Vagina (tissue), 2 donors: ENCODE measurements around the gene C6orf58. TPM values are rescaled to one million over a fixed set of nuclear protein-coding genes. Genes with fewer than 3 reads are reported as not detected.

Experiments
- DNase-seq, 2 donors: peaks; one replicate each; pipeline ENCODE4 v3.0.0-alpha.2; 2017; ENCODE audit errors: extremely low spot score in 2 of 2
- H3K27ac ChIP-seq: fragments of 200-600 bp; sonication (generic); one replicate; pipeline ENCODE4 v1.5.1; 2019
- H3K27me3 ChIP-seq: fragments of 200-600 bp; sonication (generic); one replicate; pipeline ENCODE4 v1.5.1; 2019
- H3K36me3 ChIP-seq, 2 donors: fragments of 200-600 bp; sonication (generic); one replicate each; pipeline ENCODE4 v1.5.1; 2017 to 2019
- H3K4me1 ChIP-seq: fragments of 200-600 bp; sonication (generic); one replicate; pipeline ENCODE4 v1.5.1; 2019
- H3K4me3 ChIP-seq, 2 donors: fragments of 200-600 bp; sonication (generic); 1 replicate in 1 of 2; 2 replicates in 1 of 2; pipeline ENCODE4 v1.5.1; 2016 to 2019
- H3K9me3 ChIP-seq: fragments of 200-600 bp; sonication (generic); one replicate; pipeline ENCODE4 v1.5.1; 2019
- CTCF ChIP-seq, 3 experiments: fragments of 450-650 bp in 2 of 3; fragments of 200-600 bp in 1 of 3; sonication (generic) in 1 of 3; IDR thresholded peaks; one replicate each; pipeline ENCODE4 v1.5.1; 2017 to 2019; ENCODE audit warnings: antibody characterized with exemption in 3 of 3, mild to moderate bottlenecking in 2 of 3, moderate library complexity in 2 of 3
- POLR2A ChIP-seq, 2 donors: fragments of 450-650 bp; IDR thresholded peaks; one replicate each; pipeline ENCODE4 v1.6.1; 2017; ENCODE audit warnings: antibody characterized with exemption in 2 of 2, mild to moderate bottlenecking in 2 of 2, moderate library complexity in 2 of 2
- POLR2AphosphoS5 ChIP-seq, 2 donors: sonication (generic); formaldehyde crosslinking; IDR thresholded peaks; one replicate each; pipeline ENCODE4 v1.9.0; 2017; ENCODE audit warnings: antibody characterized with exemption in 2 of 2, mild to moderate bottlenecking in 2 of 2, low read depth in 1 of 2; ENCODE audit not compliant: insufficient read depth in 1 of 2
- intact Hi-C: fragments of 100-400 bp; cut with DNase I; formaldehyde crosslinking; loops from one replicate; pipeline ENCODE4 v1.15.1; 2023
- total RNA-seq: library from RNA; depleted of rRNA; stranded (reverse); fragments of >200 nt; gene quantifications from one replicate; pipeline ENCODE4 v1.2.3, GENCODE V29; 2016

Gene C6orf58
- total RNA-seq, 1 donor from 2014 or later: not detected

DNA sequence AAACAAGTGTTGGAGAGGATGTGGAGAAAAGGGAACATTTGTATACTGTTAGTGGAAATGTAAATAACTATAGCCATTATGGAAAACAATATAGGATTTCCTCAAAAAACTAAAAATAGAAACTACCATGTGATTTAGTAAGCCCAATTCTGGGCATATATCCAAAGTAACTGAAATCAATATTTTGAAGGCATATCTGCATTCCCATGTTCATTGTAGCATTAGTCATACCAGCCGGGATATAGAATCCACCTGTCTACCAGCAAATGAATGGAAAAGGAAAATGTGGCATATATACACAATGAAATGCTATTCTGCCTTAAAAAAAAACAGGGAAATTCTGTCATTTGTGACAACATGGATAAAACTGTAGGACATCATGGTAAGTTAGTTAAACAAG, 15.3 kb upstream of the C6orf58 start:
- Histone ChIP-seq H3K36me3 (no peaks in the 10 kb centered on the region), H3K27ac (no peak overlapping the region), H3K4me1 (no peaks in the 10 kb centered on the region), H3K27me3 (no peaks in the 10 kb centered on the region), H3K4me3 (no peak overlapping the region), H3K9me3 (no peaks in the 10 kb centered on the region)
- DNase-seq: no peak
- intact Hi-C loops: no loop called here
- TF ChIP-seq POLR2A (IDR thresholded peaks at IDR 0.05) (no peak), POLR2AphosphoS5 (IDR thresholded peaks at IDR 0.05; ENCODE audit: insufficient read depth in 1 of 2, low read depth in 1 of 2) (no peak)

DNA sequence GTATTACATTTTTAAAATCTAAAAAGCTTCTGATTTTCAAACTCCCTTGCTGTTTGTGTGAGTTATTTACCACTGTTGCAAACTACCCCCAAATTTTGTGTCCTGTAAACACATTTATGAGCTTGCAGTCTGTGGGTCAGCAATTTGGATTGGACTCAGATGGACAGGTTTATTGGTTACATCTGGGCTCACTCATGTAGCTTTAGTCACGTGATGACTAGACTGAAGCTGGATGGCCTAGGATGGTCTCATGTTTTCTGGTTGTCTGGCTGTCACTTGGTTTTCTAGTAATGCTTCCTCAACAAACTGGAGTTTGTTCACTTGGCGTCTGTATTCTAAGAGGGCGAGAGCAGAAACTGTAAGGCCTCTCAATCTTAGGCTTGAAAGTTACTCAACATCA, 12.2 kb upstream of the C6orf58 start:
- no peak for DNase-seq

GRCh38 chr6:127566119-127566518, 10.9 kb upstream of the C6orf58 start:
- Histone ChIP-seq H3K27ac (no peak overlapping the region), H3K4me3 (no peak overlapping the region), H3K9me3 (no peaks in the 10 kb centered on the region), H3K27me3 (no peaks in the 10 kb centered on the region), H3K36me3 (no peaks in the 10 kb centered on the region), H3K4me1 (no peaks in the 10 kb centered on the region)
- TF ChIP-seq CTCF (IDR thresholded peaks at IDR 0.05) (no peak), POLR2A (IDR thresholded peaks at IDR 0.05) (no peak), POLR2AphosphoS5 (IDR thresholded peaks at IDR 0.05; ENCODE audit: insufficient read depth in 1 of 2, low read depth in 1 of 2) (no peak)
- DNase-seq: no peak
- intact Hi-C loops: no loop called here

More for the DNA sequence above, 12.2 kb upstream of the C6orf58 start:
- TF ChIP-seq POLR2A (IDR thresholded peaks at IDR 0.05): no peak
- no peak for TF ChIP-seq POLR2AphosphoS5 (IDR thresholded peaks at IDR 0.05; ENCODE audit: insufficient read depth in 1 of 2, low read depth in 1 of 2)
- TF ChIP-seq CTCF (IDR thresholded peaks at IDR 0.05): no peak
- intact Hi-C loops: no loop called here
- Histone ChIP-seq H3K4me1 (no peaks in the 10 kb centered on the region), H3K9me3 (no peaks in the 10 kb centered on the region), H3K27ac (no peak overlapping the region), H3K27me3 (no peaks in the 10 kb centered on the region), H3K36me3 (no peaks in the 10 kb centered on the region), H3K4me3 (no peak overlapping the region)

GRCh38 chr6:127566651-127567050, 10.3 kb upstream of the C6orf58 start:
- Histone ChIP-seq H3K27ac (no peak overlapping the region), H3K27me3 (no peaks in the 10 kb centered on the region), H3K4me3 (no peak overlapping the region), H3K9me3 (no peaks in the 10 kb centered on the region), H3K4me1 (no peaks in the 10 kb centered on the region), H3K36me3 (no peaks in the 10 kb centered on the region)
- TF ChIP-seq CTCF (IDR thresholded peaks at IDR 0.05) (no peak), POLR2AphosphoS5 (IDR thresholded peaks at IDR 0.05; ENCODE audit: insufficient read depth in 1 of 2, low read depth in 1 of 2) (no peak), POLR2A (IDR thresholded peaks at IDR 0.05) (no peak)
- intact Hi-C loops: no loop called here
- DNase-seq: no peak

DNA sequence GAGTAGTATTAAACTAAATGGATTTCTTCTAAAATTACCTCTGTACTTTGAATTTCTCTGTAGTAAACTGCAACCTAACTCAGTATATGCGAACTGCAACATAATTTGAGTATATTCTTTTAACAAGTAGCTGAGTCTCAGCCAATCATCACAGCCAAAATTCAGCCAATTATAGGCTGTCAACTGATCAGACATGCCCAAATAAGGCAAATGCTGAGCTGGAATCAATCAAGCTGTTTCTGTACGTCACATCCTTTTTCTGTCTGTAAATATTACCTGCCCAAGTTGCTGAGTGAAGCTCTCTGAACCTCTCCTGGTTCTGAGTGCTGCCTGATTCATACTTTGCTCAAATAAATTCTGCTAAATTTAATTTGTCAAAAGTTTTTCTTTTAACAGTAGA, 9.5 kb upstream of the C6orf58 start:
- TF ChIP-seq CTCF (IDR thresholded peaks at IDR 0.05) (no peak), POLR2A (IDR thresholded peaks at IDR 0.05) (no peak), POLR2AphosphoS5 (IDR thresholded peaks at IDR 0.05; ENCODE audit: insufficient read depth in 1 of 2, low read depth in 1 of 2) (no peak)
- no peak overlapping the region for H3K4me3 ChIP-seq
- intact Hi-C loops: no loop called here
- H3K9me3 ChIP-seq: no peaks in the 10 kb centered on the region
- no peak overlapping the region for H3K27ac ChIP-seq
- no peaks in the 10 kb centered on the region for H3K4me1 ChIP-seq
- H3K27me3 ChIP-seq: no peaks in the 10 kb centered on the region
- no peaks in the 10 kb centered on the region for H3K36me3 ChIP-seq
- DNase-seq: no peak
